Measurements from ENCODE around the gene C1orf21.
A peak's percentile ranks its signal among the peaks of the same experiment; 100 is the strongest.

Gene C1orf21

DNA sequence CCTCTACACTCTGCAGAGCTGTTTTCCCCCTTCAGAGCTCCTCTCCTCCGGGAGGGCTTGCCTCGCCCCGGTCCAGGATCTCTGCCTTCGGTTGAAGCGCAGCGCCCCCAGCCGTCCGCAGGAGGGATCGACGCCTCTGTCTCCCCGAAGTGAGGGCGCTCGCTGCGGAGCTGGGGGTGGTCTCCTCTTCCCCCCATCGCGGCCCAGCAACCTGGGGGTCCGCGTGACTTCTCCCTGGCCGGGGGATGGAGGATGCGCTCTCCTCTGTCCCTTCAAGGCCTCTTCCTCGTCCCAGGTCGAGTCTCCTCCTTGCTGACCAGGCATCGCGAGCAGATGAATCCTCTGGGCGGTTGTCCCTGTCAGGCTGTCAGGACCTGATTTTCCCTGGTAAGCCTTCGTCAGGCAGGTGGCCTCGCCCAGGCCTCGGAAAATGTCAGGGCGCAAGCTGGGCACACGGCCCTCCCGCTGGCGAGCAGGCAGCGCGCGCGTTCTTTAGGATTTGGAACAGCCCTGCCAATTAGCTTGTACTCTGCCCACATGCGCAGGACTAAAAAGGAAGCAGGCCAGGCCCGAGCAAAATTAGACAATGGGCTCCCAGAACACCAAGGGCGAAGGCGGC lies 277.3 kb downstream of the C1orf21 start:
- Histone ChIP-seq H3K4me1 (ENCODE audit: control insufficient read depth in 2 of 2, insufficient read depth in 2 of 2, low read length in 2 of 2) (peaks cover 3 to 17% of the 10 kb centered on the region in 2 donors), H3K9ac (ENCODE audit: low read depth in 1 of 2, low read length in 2 of 2) (peak overlapping the region; percentile 34 to 67), H3K36me3 (ENCODE audit: control insufficient read depth in 2 of 2, insufficient read depth in 2 of 2, low read length in 2 of 2) (no peaks in the 10 kb centered on the region), H3K4me3 (ENCODE audit: low read length in 2 of 2) (peak overlapping the region; percentile 65 to 66), H3K27ac (ENCODE audit: low read depth in 2 of 2, low read length in 2 of 2) (no peak overlapping the region), H3K27me3 (ENCODE audit: control insufficient read depth in 2 of 2, insufficient read depth in 2 of 2, low read length in 2 of 2) (no peaks in the 10 kb centered on the region), H3K9me3 (ENCODE audit: control insufficient read depth in 2 of 2, low read length in 2 of 2) (no peaks in the 10 kb centered on the region)

GRCh38 chr1:184664661-184665060 lies 277.8 kb downstream of the C1orf21 start:
- Histone ChIP-seq H3K36me3 (ENCODE audit: control insufficient read depth in 2 of 2, insufficient read depth in 2 of 2, low read length in 2 of 2) (no peaks in the 10 kb centered on the region), H3K27ac (ENCODE audit: low read depth in 2 of 2, low read length in 2 of 2) (no peak overlapping the region), H3K4me3 (ENCODE audit: low read length in 2 of 2) (no peak overlapping the region), H3K27me3 (ENCODE audit: control insufficient read depth in 2 of 2, insufficient read depth in 2 of 2, low read length in 2 of 2) (no peaks in the 10 kb centered on the region), H3K9me3 (ENCODE audit: control insufficient read depth in 2 of 2, low read length in 2 of 2) (no peaks in the 10 kb centered on the region), H3K4me1 (ENCODE audit: control insufficient read depth in 2 of 2, insufficient read depth in 2 of 2, low read length in 2 of 2) (peaks cover 3 to 17% of the 10 kb centered on the region in 2 donors), H3K9ac (ENCODE audit: low read depth in 1 of 2, low read length in 2 of 2) (no peak overlapping the region)

DNA sequence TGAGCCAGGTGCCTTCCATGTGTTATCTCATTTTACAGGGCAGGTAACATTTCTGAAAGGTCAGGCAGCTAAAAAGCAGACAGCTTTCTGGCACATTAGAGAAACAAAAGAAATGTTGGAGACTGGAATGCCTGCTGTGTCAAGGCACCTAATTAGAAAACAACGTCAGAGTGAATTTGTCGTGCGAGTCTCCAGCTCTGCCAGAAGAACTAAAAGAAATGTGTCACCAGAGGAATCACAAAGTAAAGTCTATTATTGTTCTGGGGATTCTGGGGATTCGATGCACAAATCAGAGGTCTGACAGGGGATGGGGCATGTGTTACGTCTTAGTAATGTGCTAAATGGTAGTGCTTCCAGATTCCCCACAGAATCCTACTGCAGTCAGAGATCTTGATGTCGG lies 278.5 kb downstream of the C1orf21 start:
- Histone ChIP-seq H3K4me3 (ENCODE audit: low read length in 2 of 2) (no peak overlapping the region), H3K36me3 (ENCODE audit: control insufficient read depth in 2 of 2, insufficient read depth in 2 of 2, low read length in 2 of 2) (no peaks in the 10 kb centered on the region), H3K9me3 (ENCODE audit: control insufficient read depth in 2 of 2, low read length in 2 of 2) (no peaks in the 10 kb centered on the region), H3K27ac (ENCODE audit: low read depth in 2 of 2, low read length in 2 of 2) (no peak overlapping the region), H3K27me3 (ENCODE audit: control insufficient read depth in 2 of 2, insufficient read depth in 2 of 2, low read length in 2 of 2) (no peaks in the 10 kb centered on the region), H3K4me1 (ENCODE audit: control insufficient read depth in 2 of 2, insufficient read depth in 2 of 2, low read length in 2 of 2) (peaks cover 3 to 17% of the 10 kb centered on the region in 2 donors), H3K9ac (ENCODE audit: low read depth in 1 of 2, low read length in 2 of 2) (no peak overlapping the region)

- Histone ChIP-seq H3K27me3 (ENCODE audit: control insufficient read depth in 2 of 2, insufficient read depth in 2 of 2, low read length in 2 of 2) (no peaks in the 10 kb centered on the region), H3K36me3 (ENCODE audit: control insufficient read depth in 2 of 2, insufficient read depth in 2 of 2, low read length in 2 of 2) (no peaks in the 10 kb centered on the region), H3K27ac (ENCODE audit: low read depth in 2 of 2, low read length in 2 of 2) (no peak overlapping the region), H3K4me3 (ENCODE audit: low read length in 2 of 2) (no peak overlapping the region), H3K4me1 (ENCODE audit: control insufficient read depth in 2 of 2, insufficient read depth in 2 of 2, low read length in 2 of 2) (peaks cover 0 to under 1% of the 10 kb centered on the region in 2 donors), H3K9me3 (ENCODE audit: control insufficient read depth in 2 of 2, low read length in 2 of 2) (no peaks in the 10 kb centered on the region), H3K9ac (ENCODE audit: low read depth in 1 of 2, low read length in 2 of 2) (no peak overlapping the region)
Observed at GRCh38 chr1:184669391-184669790, 282.6 kb downstream of the C1orf21 start.

GRCh38 chr1:184672013-184672726 lies 285.3 kb downstream of the C1orf21 start:
- no peak overlapping the region for H3K27ac ChIP-seq (ENCODE audit: low read depth in 2 of 2, low read length in 2 of 2)
- no peaks in the 10 kb centered on the region for H3K4me1 ChIP-seq (ENCODE audit: control insufficient read depth in 2 of 2, insufficient read depth in 2 of 2, low read length in 2 of 2)
- H3K9ac ChIP-seq (ENCODE audit: low read depth in 1 of 2, low read length in 2 of 2): no peak overlapping the region
- H3K9me3 ChIP-seq (ENCODE audit: control insufficient read depth in 2 of 2, low read length in 2 of 2): no peaks in the 10 kb centered on the region
- no peaks in the 10 kb centered on the region for H3K36me3 ChIP-seq (ENCODE audit: control insufficient read depth in 2 of 2, insufficient read depth in 2 of 2, low read length in 2 of 2)
- H3K4me3 ChIP-seq (ENCODE audit: low read length in 2 of 2): no peak overlapping the region
- H3K27me3 ChIP-seq (ENCODE audit: control insufficient read depth in 2 of 2, insufficient read depth in 2 of 2, low read length in 2 of 2): no peaks in the 10 kb centered on the region

DNA sequence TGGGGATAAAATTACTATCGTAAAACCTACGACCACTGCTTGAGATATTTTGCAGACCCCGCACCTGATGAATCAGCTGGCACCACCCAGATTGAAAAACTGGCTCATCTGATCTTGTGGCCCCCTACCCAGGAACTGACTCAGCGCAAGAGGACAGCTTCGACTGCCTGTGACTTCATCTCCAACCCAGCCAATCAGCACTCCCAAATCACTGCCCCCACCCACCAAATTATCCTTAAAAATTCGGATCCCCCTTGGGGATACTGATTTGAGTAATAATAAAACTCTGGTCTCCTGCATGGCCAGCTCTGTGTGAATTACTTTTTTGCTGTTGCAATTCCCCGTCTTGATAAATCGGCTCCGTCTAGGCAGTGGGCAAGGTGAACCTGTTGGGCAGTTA lies 286.5 kb downstream of the C1orf21 start:
- Histone ChIP-seq H3K27ac (ENCODE audit: low read depth in 2 of 2, low read length in 2 of 2) (no peak overlapping the region), H3K9ac (ENCODE audit: low read depth in 1 of 2, low read length in 2 of 2) (no peak overlapping the region), H3K27me3 (ENCODE audit: control insufficient read depth in 2 of 2, insufficient read depth in 2 of 2, low read length in 2 of 2) (no peaks in the 10 kb centered on the region), H3K4me3 (ENCODE audit: low read length in 2 of 2) (no peak overlapping the region), H3K4me1 (ENCODE audit: control insufficient read depth in 2 of 2, insufficient read depth in 2 of 2, low read length in 2 of 2) (no peaks in the 10 kb centered on the region), H3K9me3 (ENCODE audit: control insufficient read depth in 2 of 2, low read length in 2 of 2) (no peaks in the 10 kb centered on the region), H3K36me3 (ENCODE audit: control insufficient read depth in 2 of 2, insufficient read depth in 2 of 2, low read length in 2 of 2) (no peaks in the 10 kb centered on the region)

DNA sequence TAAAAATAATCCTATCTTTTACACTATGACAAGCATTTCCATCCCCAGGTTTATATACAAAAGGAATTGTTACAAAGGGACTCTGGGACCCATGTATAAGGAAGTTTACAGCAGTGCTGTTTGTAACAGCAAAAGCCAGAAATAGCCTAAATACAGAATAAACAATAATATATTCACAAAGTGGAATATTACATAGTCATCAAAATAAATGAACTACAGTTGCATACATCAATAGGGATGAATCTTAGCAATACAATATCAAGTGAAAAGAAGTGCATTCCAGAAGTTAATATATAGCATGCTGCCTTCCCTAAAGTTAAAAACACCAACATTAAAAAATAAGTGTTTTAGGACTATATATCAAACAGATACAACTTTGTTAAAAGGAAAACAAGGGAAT lies 290.5 kb downstream of the C1orf21 start:
- no peaks in the 10 kb centered on the region for H3K27me3 ChIP-seq (ENCODE audit: control insufficient read depth in 2 of 2, insufficient read depth in 2 of 2, low read length in 2 of 2)
- no peaks in the 10 kb centered on the region for H3K36me3 ChIP-seq (ENCODE audit: control insufficient read depth in 2 of 2, insufficient read depth in 2 of 2, low read length in 2 of 2)
- no peak overlapping the region for H3K4me3 ChIP-seq (ENCODE audit: low read length in 2 of 2)
- no peak overlapping the region for H3K27ac ChIP-seq (ENCODE audit: low read depth in 2 of 2, low read length in 2 of 2)
- H3K4me1 ChIP-seq (ENCODE audit: control insufficient read depth in 2 of 2, insufficient read depth in 2 of 2, low read length in 2 of 2): no peaks in the 10 kb centered on the region
- H3K9ac ChIP-seq (ENCODE audit: low read depth in 1 of 2, low read length in 2 of 2): no peak overlapping the region
- peaks cover 0 to 3% of the 10 kb centered on the region in 2 donors for H3K9me3 ChIP-seq (ENCODE audit: control insufficient read depth in 2 of 2, low read length in 2 of 2)

All from mucosa of rectum (tissue), 2 donors.